Stimulated activated CD8-positive, alpha-beta memory T cell treated with anti-CD3 and anti-CD28 coated beads, Interleukin-2, amount 100 ng/mL, for 48 hours (primary cell): Measurements from ENCODE around the gene SLC34A1.
"Not testable (repeated sequence)": the region's sequence is repeated elsewhere in the genome, so short reads cannot be mapped to it uniquely, and the experiment has no call there.

Experiments
- DNase-seq, 2 donors: peaks; one replicate each; pipeline ENCODE4 v3.0.0-alpha.2; 2020; ENCODE audit warnings: low read depth in 2 of 2

SLC34A1 gene

DNA sequence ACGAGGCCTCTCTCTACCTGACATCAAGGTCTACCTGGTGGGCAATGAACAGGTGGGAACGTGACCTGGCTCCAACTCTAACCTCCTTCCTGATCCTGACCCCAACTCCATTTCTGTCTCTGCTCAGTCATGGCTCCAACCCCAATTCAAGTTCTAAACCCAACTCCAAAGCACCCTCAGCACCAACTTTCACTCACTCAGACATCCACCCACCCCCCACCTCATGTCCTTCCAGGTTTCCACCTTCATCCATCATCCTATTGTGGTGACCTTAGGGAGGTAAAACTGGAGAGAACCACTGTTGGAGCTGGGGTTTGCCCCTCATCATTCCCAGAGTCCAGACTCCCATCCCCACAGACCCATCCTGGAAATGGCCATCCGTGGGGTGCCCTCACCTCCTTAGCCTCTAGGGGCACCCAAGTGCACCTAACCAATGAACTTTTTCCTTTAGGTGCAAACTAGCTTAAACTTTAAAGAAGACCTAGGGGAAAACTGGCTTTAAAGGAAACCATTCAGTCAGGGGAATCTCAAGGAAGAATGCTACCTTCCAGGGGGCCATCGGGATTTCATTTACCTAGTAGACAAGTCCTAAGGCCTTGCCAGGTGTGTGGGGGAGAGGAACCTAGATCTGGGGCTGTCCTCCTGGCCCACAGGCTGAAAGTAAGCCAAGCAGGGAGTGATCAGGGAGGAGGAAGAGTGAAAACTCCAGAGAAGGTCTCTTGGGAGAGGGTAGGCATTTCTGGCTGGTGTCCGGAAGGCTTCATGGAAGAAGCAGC, 15.2 kb upstream of the SLC34A1 start:
- no peak for DNase-seq

DNA sequence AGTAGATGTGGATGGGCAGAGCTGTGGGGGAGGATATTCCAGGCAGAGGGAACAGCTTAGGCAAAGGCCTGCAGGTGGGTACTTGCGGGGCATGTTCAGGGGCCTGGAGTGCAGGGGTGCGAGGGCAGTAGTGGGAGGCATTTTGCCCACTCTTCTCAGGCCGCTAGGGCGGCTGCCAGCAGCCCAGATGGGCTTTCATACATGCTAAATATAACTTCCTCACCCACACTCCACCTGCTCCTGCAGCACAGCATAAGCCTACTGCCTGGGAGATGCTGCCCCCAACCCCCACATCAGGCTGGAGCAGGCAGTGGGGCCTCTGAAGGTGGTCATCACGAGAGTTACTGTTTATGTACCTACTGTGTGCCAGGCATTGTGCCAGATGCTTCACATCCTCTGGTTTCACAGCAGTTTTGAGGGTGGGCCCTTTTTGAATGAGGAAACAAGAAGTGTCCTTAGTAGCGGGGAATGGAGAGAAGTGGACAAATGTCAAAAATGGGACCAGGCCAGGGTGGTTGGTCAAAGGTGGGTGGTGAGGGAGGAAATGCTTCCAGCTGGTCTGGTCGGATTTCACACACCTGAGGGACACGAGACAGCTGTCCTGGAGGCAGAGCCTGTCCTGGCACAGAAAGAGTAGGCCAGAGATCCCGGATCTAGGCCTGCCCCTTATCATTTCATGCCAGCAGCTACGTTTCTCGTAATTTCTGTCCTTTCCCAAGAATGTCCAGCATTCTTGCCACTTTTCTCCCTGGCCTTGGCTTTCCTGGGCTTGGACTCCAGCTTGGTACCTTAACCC, 14.4 kb upstream of the SLC34A1 start:
- DNase-seq: no peak

DNA sequence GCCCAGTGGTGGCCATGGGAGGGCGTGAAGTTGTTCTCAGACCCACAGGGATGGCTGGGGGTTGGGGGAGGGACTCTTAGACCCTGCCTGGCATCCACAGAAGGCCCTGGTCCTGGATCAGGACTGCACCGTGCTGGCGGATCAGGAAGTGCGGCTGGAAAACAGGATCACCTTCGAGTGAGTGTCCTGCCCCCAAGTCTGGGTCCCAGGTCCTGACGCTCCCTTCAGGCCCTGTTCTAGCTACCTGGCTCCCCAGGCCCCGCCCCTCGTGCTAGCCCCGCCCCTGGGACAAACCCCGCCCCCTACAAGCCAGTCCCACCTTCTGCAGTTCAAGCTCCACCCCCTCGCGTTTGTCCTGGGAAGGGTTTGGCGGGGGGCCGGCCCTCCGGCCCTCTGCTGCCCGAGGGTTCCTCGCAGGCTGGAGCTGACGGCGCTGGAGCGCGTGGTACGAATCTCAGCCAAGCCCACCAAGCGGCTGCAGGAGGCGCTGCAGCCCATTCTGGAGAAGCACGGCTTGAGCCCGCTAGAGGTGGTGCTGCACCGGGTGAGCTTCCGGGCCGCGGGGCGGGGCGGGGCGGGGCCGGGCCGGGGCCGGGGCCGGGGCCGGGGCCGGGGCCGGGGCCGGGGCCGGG, 13.6 kb upstream of the SLC34A1 start:
- peak in 1 of 2 donors; percentile 56 for DNase-seq

DNA sequence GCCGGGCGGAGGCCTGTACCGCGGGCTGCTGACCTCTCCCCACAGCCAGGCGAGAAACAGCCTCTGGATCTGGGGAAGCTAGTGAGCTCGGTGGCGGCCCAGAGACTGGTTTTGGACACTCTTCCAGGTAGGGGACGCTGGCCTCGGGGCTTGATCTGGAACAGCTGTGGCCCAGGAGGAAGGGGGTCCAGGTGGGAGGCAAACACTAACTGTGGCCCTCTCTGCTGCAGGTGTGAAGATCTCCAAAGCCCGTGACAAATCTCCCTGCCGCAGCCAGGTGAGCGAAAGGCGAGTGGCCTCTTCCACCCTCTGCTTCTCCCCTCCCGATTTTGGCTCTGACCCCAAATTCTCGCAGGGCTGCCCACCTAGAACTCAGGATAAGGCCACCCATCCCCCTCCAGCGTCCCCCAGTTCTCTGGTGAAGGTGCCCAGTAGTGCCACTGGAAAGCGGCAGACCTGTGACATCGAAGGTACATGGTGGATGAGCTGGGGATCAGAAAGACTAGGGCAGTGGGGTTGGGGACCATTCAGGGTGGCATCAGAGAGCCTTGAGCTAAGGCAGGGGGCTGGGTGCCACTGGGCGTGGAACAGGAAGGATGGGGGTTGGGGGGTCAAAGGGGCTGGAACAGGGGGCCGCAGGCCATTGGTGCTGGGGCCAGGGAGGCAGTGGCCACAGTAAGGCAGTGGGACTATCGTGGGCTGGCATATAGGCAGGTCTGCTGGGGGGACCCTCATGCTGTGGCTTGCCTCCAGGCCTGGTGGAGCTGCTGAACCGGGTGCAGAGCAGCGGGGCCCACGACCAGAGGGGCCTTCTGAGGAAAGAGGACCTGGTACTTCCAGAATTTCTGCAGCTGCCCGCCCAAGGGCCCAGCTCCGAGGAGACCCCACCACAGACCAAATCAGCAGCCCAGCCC, 12.9 kb upstream of the SLC34A1 start:
- DNase-seq: no peak

DNA sequence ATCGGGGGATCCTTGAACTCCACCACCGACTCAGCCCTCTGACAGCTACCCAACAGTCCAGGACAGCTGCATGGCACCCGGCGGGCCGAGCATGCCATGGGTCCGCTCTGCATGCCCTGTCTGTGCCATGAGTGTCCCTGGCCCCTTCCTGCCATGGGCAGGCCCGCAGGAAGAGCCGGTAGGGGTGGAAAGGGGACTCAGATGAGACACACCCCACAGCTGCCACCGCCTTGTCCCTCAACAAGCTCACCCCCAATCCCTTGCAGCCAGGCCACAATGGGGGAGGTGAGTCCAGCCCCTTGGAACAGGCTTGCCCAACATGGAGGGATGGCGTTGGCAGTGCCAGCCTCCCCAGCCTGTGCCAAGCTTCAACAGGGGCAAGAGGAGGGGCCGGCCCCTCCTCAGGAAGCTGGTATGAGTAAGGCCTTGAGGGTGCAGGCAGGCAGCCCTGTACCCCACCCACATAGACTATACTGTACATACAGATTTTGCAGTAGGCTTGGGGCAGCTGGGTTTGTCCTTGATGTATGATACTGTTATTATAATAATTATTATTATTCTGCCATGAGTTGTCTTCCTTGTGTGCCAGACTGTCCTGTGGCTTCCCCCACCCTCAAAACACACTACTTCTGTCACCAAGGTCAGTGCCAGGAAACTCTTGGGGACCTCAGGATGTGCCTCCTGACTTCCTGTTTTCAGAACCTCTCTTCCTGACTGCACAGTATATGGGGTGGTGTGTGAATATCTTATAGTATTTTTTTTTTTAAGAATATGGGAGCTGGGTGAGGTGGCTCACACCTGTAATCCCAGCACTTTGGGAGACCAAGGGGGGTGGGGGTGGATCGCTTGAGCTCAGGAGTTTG, 12.0 kb upstream of the SLC34A1 start:
- DNase-seq: no peak

DNA sequence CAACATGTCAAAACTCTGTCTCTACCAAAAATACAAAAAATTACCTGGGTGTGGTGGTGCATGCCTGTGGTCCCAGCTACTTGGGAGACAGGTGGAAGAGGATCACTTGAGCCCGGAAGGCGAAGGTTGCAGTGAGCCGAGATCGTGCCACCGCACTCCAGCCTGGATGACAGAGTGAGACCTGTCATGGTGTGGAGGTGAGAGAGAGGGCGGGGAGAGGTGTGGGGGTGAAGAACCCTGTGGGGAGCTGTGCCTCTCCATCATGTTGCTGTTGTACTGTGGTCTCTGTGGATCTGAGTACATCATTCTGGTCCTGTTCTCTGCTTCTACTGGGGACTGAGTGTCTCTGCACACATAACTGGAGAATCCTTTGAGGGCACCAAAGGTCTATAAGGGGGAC, 11.3 kb upstream of the SLC34A1 start:
- DNase-seq: no peak

DNA sequence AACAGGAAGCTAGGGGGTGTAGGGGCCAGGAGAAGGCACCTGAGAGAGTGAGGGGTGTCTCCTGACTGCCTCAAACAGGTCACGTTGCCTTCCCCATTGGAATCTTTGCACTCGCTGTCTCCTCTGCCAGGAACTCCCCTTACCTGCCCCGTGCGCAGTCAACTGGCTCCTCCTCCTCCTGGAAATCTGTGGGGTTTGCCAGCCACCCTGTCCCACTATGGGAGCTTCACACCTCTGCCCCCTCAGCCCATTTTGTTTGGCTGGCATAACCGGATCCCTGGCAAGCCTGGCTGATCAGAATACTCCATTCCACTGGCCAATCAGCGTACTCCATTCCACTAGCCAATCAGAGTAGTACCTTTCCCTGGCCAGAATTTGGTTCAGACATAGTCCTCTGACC, 10.4 kb upstream of the SLC34A1 start:
- no peak for DNase-seq

DNA sequence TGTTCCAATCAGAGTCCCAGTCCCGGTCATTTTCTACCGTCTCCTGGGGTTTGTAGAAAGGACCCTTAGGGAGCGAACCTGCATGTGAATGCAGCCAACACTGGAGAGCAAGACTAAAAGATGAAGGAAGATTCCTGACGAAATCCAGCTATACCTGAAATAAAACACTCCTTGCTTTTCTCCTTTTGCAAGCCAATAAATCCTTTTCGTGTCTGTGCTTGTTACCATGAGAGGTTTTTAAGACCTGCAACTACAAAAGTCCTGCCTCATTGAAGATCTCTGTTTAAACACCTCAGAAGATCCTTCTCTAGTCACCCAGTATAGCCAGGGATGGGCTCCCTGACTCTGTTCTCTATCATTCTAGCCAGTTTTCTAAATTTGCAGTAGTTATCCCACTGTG, 10.0 kb upstream of the SLC34A1 start:
- DNase-seq: no peak

DNA sequence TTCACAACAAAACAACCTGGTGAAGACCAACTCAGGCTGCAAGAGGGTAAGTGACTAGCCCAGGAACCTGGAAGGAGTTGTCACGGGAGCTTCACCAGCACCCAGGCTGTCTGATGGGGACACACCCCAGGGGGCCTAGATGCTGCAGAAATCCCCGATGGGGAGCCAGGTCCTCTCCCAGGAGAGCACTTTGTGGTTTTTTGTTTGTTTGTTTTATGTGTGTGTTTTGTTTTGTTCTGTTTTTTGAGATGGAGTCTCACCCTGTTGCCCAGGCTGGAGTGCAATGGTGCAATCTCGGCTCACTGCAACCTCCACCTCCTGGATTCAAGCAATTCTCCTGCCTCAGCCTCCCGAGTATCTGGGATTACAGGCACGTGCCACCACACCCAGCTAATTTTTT, 8.7 kb upstream of the SLC34A1 start:
- not testable (repeated sequence) for DNase-seq

DNA sequence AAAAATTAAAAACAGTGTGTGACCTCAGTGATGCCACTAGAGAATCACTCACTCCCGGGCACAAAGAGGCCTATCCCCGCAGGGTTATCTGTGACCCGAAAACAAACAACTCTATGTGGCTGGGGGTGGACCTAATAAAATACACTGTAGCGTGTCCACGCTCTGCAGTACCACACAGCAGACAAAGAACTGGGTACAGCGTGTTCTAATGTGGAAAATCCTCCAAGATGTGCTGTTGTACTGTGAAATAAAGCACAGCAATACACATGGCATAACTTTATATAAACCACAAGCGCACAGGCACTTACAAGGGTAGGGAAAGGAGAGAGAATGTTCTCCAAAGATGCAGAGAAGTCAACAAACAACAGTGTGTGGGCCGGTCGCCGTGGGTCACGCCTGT, 8.1 kb upstream of the SLC34A1 start:
- no peak for DNase-seq

DNA sequence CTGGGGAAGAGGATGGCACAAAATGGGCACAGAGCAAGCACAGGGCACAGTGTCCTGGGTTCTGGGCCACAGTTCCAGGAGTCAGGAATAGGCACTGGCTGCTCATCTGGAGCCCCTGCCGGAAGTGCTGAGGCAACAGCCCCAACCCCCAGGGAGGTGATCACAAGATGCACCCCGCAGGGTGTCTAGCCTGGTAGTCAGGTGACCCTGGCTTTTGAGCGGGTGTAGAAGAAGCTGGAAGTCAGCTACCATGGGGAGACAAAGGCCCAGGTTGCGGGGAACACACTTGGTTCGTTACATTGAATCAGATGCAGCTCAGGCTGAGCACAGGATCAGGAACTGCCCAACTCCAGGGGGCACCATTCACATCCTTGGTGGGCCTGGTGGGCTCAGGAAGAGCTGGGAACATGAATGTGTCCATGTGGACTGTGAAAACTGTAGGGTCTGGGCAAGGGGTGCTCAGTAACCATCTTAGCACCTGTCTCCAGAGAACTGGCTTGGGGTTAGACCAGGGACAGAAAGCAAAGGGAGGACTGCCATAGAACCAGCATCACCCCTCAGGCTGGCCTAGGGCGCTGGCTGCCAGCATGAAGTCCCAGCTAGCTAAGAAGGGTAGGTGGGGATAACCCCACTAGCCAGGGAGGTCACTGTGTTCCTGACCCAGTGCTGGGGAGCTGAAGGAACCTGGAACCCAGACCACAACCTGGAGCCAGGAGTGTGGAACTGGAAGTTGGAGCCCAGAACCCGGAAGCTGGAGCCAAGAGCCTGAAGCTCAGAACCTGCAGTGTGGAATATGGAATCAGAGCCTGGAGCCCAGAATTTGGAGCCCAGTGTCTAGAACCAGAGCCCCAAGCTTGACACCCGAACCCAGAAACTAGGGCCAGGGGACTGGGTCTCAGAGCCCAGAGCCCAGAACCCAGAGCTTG, 6.1 kb upstream of the SLC34A1 start:
- no peak for DNase-seq

DNA sequence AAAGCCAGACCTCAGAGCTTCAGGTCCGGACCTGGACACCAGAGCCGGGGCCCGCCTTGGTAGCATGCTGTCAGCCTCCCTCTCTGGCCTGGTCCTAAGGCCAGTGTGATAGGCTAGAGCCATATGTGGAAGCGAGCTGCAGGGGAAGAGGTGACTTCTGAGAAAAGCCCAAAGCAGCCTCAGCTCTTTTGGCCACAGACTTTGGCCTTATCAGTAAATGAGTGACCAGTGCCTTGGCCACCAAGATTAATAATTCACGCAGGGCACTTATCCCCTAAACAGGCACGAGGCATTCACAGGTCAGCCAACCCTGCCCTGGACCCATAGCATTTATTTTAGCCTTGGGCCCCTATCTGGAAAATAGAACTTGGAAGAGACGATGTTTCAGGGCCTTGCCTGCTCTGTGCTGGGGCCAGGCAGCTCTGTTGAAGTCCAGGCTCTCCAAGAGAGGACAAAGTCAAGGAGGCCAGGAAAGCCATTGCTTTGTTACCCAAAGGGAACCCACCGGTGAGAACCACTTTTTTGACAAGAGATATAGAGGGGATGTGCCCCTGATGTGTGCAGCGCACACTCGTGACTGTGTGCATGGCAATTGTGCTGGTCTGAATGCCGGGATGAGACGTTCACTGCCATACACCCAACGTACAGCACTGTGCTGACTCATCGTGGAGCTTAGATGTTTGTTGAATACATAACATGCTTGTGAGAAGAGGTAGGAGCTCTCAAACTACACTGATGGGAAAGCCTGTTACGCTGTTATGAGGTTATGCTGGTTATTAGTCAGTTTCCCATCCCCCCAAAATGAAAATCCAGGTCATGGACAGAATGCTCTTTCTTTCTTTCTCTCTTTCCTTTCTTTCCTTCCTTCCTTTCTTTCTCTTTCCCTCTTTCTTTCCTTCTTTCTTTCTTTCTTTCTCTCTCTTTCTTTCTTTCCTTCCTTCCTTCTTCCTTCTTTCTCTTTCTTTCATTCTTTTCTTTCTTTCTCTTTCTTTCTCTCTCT, 5.0 kb upstream of the SLC34A1 start:
- DNase-seq: no peak

DNA sequence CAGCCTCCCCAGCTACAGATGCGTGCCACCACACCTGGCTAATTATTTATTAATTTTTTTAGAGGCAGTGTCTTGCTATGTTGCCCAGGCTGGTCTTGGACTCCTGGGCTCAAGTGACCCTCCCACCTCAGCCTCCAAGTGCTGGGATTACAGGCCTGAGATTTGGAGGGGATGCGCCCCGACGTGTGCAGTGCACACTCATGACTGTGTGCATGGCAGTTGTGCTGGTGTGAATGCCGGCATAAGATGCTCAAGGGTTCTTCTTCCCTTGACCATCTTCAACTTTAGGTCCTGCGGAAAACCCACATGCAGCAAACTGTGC, 3.5 kb upstream of the SLC34A1 start:
- no peak for DNase-seq

DNA sequence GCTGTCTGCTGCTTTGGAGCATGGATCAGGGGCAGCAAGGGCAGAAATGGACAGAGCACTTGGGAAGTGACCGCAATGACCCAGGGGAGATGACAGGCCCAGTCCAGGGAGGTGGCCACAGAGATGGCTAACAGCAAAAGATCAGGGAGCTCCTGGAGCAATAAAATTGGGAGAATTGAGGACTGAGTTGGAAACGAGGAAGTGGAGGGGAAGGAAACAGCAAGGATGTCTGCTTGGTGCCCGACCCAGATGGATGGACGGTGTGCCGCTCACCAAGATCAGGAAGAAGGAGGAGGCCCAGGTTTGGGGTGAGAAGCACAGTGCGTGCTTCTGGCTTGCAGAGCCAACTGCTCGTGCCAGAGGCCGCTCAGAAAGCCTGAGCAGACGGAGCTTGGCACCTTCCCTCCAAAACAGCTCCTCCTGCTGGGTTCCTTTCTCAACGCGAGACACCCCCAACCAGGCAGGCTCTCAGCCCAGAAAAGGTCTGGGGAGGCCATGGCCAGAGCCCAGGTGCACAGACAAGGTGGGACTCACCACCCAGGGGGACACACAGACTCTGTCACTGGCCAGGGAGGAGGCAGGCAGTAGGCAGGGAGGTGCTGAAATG, 1.7 kb upstream of the SLC34A1 start:
- no peak for DNase-seq

DNA sequence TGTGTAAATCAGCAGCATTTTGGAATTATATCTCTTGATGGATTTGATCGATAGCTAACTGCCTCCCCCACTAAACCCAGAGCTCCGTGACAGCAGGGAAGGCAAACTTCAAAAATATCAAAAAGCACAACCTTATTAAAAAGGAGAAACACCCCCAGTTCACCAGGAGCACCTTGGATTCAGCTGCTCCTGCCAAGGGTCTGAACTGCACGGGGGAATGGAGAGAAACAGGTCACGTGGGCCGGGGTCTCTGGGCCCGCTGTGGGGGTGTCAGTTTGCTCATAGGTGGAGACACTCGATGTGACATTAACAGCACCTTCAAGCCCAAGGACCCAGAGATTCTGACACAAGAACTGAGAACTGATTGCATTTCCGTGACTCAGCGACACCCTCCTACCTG, 1.1 kb upstream of the SLC34A1 start:
- DNase-seq: no peak

DNA sequence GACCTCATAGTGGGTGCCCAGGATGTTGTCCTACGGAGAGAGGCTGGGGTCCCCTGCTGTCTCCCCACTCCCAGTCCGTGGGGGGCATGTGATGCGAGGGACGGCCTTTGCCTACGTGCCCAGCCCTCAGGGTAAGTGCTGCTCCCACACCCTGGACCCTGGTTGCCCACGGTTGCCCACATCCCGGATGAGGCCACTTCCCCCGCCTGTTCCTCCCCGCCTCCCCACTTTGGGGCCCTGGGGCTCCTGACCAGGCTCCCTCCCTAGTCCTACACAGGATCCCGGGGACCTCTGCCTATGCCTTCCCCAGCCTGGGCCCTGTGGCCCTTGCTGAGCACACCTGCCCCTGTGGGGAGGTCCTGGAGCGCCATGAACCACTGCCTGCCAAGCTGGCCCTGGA, 1.5 kb downstream of the SLC34A1 start:
- DNase-seq: no peak

DNA sequence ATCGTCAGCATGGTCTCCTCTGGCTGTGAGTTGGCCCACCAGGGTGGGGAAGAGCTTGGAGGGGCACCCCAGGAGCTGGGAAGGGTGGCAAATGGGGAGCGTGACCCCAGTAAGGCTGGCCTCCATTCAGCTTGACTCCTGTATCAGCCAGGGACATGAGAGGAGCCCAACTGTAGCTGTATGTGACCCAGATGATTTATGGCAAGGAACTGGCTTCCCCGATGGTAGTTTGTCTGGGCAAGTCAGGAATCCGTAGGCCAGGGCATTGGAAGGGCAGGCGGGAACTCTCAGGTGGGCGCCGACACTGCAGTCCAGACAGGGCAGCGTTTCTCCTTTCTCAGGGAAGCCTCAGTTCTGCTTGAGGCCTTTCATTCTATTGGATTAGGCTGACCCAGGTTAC, 2.3 kb downstream of the SLC34A1 start:
- no peak for DNase-seq

DNA sequence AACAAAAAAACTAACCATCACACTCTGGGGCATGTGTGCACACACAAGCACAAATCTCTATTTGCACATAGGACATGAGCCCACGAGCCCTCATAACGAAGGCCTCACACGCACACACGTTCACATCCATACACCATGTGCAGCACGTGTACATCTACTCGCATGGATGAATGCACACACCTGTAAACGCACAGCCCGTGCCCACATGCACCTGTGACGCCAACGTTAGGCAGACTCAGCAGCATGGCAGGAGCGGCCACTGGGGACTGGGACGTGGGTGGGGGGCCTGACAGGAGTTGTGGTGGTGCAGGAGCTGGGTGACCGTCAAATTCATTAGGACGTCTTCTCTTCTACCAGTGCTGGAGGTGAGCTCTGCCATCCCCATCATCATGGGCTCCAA, 3.2 kb downstream of the SLC34A1 start:
- DNase-seq: no peak
